Activated naive CD8-positive, alpha-beta T cell treated with anti-CD3 and anti-CD28 coated beads for 36 hours (primary cell): ENCODE data around the gene HINT3. TPM values are rescaled to one million over a fixed set of nuclear protein-coding genes. Genes with fewer than 3 reads are reported as not detected.
"Not testable (repeated sequence)": the region's sequence is repeated elsewhere in the genome, so short reads cannot be mapped to it uniquely, and the experiment has no call there.

ENCODE experiments used
- DNase-seq: peaks from one replicate; pipeline ENCODE4 v3.0.0; 2021
- H3K27ac Mint-ChIP-seq: one replicate; pipeline ENCODE4 v1.8.0; 2022; ENCODE audit warnings: mild to moderate bottlenecking, moderate library complexity, mixed read lengths
- H3K27me3 Mint-ChIP-seq: one replicate; pipeline ENCODE4 v1.8.0; 2022; ENCODE audit warnings: mild to moderate bottlenecking, mixed read lengths
- H3K36me3 Mint-ChIP-seq: one replicate; pipeline ENCODE4 v1.8.0; 2021; ENCODE audit warnings: mild to moderate bottlenecking, mixed read lengths
- H3K4me1 Mint-ChIP-seq: one replicate; pipeline ENCODE4 v1.8.0; 2021; ENCODE audit warnings: mixed read lengths
- H3K4me3 Mint-ChIP-seq: one replicate; pipeline ENCODE4 v1.8.0; 2022; ENCODE audit warnings: mild to moderate bottlenecking, moderate library complexity, mixed read lengths
- H3K9me3 Mint-ChIP-seq: one replicate; pipeline ENCODE4 v1.8.0; 2022; ENCODE audit warnings: mixed read lengths
- total RNA-seq, 2 experiments: library from RNA; stranded (reverse); gene quantifications; one replicate each; pipeline ENCODE4 v1.2.3, GENCODE V29; 2021

The HINT3 gene
- total RNA-seq, 2 experiments from 2014 or later = 9.3 to 9.5 TPM

DNA sequence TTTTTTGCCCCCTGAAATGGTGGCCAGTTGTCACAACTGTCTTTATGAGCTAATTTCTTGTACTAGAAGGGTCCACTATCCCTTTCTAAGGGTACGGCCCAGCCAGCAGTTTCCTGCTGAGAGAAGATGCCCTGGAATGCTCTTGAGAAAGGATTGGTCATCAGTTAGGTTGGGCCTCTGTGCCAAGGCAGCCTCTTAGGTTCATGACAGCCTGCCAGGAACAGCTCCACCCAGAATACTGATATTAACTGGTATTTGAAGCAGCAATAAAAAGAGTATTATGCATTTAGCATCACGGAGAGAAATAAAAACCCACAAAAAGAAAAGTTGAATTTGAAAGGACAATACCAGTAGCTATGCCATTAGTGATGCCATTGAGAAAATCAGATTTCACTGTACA lies 9.0 kb upstream of the HINT3 start:
- peaks cover 3% of the 10 kb centered on the region for H3K27me3 Mint-ChIP-seq
- no peak overlapping the region for H3K4me3 Mint-ChIP-seq
- H3K36me3 Mint-ChIP-seq = no peaks in the 10 kb centered on the region
- DNase-seq = no peak
- H3K9me3 Mint-ChIP-seq = no peaks in the 10 kb centered on the region
- H3K27ac Mint-ChIP-seq = no peak overlapping the region
- peaks cover 11% of the 10 kb centered on the region for H3K4me1 Mint-ChIP-seq

DNA sequence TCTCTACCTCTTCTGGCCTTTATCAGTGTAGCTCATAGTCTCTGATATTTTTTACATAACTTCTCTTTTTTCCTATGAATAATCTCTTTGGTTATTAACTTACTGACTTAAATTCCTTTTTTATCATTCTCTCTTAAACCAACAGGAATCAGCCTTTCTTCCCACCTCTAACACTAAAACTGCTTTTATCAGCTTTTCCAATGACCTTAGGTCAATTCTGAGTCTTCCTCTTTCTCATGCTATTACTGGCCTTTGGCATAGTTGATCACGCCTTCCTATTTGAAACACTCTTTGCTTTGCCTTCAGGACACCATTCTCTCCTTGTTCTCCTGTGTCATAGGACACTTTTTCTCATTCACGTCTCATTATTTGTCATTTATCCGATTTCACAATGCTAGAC lies 8.1 kb upstream of the HINT3 start:
- DNase-seq = no peak
- Mint-ChIP-seq H3K27me3 (peaks cover 3% of the 10 kb centered on the region), H3K27ac (no peak overlapping the region), H3K4me1 (peaks cover 11% of the 10 kb centered on the region), H3K9me3 (no peaks in the 10 kb centered on the region), H3K36me3 (no peaks in the 10 kb centered on the region), H3K4me3 (no peak overlapping the region)

DNA sequence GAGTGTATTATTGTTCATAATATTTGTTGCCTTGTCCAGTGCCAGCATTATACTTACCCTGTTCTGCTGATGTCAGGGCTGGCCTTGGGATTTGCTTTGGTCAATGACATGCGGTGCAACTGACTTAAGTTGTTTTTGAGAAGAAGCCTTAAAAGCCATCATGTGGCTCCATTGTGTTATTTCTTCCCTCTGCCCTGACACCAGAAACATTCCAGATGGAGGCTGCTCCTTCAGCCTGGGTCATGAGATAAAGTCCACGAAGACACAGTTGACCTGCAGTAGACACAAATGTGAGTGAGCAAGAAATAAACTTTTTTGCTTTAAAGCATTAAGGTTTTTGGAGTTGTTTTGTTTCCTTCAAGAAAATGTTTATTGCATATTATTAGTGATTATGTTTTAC lies 7.5 kb upstream of the HINT3 start:
- DNase-seq = no peak
- Mint-ChIP-seq H3K27ac (no peak overlapping the region), H3K9me3 (no peaks in the 10 kb centered on the region), H3K36me3 (no peaks in the 10 kb centered on the region), H3K4me1 (peaks cover 7% of the 10 kb centered on the region), H3K4me3 (no peak overlapping the region), H3K27me3 (peaks cover 3% of the 10 kb centered on the region)

- Mint-ChIP-seq H3K27ac (no peak overlapping the region), H3K36me3 (no peaks in the 10 kb centered on the region), H3K4me3 (no peak overlapping the region), H3K27me3 (peaks cover 7% of the 10 kb centered on the region), H3K4me1 (peaks cover 5% of the 10 kb centered on the region), H3K9me3 (no peaks in the 10 kb centered on the region)
- no peak for DNase-seq
These were observed 6.3 kb upstream of the HINT3 start for GRCh38 chr6:125950293-125950692.

DNA sequence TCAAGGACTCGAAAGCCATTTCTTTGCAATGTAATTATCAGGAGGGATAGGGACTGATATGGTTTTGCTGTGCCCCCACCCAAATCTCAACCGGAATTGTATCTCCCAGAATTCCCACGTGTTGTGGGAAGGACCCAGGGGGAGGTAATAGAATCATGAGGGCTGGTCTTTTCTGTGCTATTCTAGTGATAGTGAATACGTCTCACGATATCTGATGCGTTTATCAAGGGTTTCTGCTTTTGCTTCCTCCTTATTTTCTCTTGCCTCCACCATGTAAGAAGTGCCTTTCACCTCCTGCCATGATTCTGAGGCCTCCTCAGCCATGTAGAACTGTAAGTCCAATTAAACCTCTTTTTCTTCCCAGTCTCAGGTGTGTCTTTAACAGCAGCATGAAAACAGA lies 5.9 kb upstream of the HINT3 start:
- not testable (repeated sequence) for DNase-seq, H3K27ac Mint-ChIP-seq, H3K4me3 Mint-ChIP-seq, H3K4me1 Mint-ChIP-seq, H3K27me3 Mint-ChIP-seq, H3K36me3 Mint-ChIP-seq, H3K9me3 Mint-ChIP-seq

GRCh38 chr6:125951323-125951722 lies 5.2 kb upstream of the HINT3 start:
- H3K27ac Mint-ChIP-seq = no peak overlapping the region
- H3K4me1 Mint-ChIP-seq = peaks cover 6% of the 10 kb centered on the region
- H3K27me3 Mint-ChIP-seq = peaks cover 7% of the 10 kb centered on the region
- DNase-seq = no peak
- H3K4me3 Mint-ChIP-seq = no peak overlapping the region
- H3K9me3 Mint-ChIP-seq = no peaks in the 10 kb centered on the region
- no peaks in the 10 kb centered on the region for H3K36me3 Mint-ChIP-seq

DNA sequence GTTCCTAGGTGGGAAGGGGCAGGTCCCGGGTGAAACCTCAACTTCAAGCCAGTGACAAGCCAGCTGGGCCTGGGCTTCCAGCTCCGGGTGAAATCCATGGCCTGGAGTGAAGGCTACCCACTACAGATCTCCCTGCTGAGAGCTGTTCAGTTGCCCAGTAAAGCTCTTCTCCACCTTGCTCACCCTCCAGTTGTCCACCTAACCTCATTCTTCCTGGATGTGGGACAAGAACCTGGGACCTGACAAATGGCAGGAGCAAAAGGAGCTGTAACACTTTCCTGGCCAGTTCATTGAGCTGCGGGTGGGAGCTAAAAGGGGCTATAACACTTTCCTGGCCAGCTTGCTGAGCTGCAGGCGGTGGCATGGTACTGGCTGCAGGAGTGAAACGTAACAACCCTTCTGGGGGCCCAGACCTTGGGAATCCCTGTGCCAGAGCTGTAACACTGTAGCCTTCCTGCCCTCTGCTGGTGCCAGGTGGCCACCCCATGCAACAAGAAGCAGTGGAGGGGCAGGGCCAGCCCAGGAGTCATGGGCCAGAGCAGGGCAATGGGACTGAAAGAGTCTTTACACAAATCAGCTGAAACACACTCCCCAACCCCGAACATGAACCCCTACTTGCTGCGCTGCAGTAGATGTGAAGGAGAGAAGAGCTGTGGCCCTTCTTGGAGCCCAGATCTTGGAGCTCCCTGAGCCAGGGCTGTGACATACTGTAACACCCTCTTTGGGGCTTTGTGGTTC lies 3.6 kb upstream of the HINT3 start:
- Mint-ChIP-seq H3K4me1 (peaks cover 3% of the 10 kb centered on the region), H3K4me3 (no peak overlapping the region), H3K9me3 (no peaks in the 10 kb centered on the region), H3K36me3 (no peaks in the 10 kb centered on the region), H3K27ac (no peak overlapping the region), H3K27me3 (peaks cover 7% of the 10 kb centered on the region)
- peak; percentile 29 for DNase-seq

GRCh38 chr6:125953502-125953875 lies 3.1 kb upstream of the HINT3 start:
- H3K36me3 Mint-ChIP-seq = no peaks in the 10 kb centered on the region
- H3K27me3 Mint-ChIP-seq = peaks cover 7% of the 10 kb centered on the region
- peaks cover 3% of the 10 kb centered on the region for H3K4me1 Mint-ChIP-seq
- H3K27ac Mint-ChIP-seq = no peak overlapping the region
- DNase-seq = peak; percentile 7
- H3K4me3 Mint-ChIP-seq = no peak overlapping the region
- H3K9me3 Mint-ChIP-seq = no peaks in the 10 kb centered on the region

GRCh38 chr6:125954735-125955339 lies 1.7 kb upstream of the HINT3 start:
- no peak overlapping the region for H3K4me3 Mint-ChIP-seq
- no peak for DNase-seq
- H3K27me3 Mint-ChIP-seq = peaks cover 7% of the 10 kb centered on the region
- no peak overlapping the region for H3K27ac Mint-ChIP-seq
- no peaks in the 10 kb centered on the region for H3K9me3 Mint-ChIP-seq
- H3K36me3 Mint-ChIP-seq = no peaks in the 10 kb centered on the region
- peaks cover 3% of the 10 kb centered on the region for H3K4me1 Mint-ChIP-seq

- H3K9me3 Mint-ChIP-seq = no peaks in the 10 kb centered on the region
- H3K4me3 Mint-ChIP-seq = peak overlapping the region; percentile 53
- H3K36me3 Mint-ChIP-seq = no peaks in the 10 kb centered on the region
- DNase-seq = no peak
- H3K27me3 Mint-ChIP-seq = peaks cover 7% of the 10 kb centered on the region
- peaks cover 3% of the 10 kb centered on the region for H3K4me1 Mint-ChIP-seq
- peak overlapping the region; percentile 55 for H3K27ac Mint-ChIP-seq
These were observed 597 bp upstream of the HINT3 start for GRCh38 chr6:125955973-125956372.

DNA sequence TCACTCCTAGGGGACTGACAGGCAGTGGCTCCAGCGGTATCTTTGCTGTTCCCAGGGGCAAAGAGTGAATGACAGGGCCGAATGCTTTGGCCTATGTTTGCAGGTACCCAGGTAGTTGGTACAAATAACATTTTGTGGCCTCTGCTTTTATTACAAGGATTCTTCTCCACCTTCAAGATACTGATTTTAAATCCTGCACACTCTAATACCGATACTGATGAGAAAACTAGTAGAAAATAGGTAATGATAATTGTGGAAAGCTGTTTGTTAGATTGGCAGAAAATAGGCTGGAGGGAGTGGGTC lies 772 bp downstream of the HINT3 start:
- Mint-ChIP-seq H3K9me3 (no peaks in the 10 kb centered on the region), H3K36me3 (no peaks in the 10 kb centered on the region), H3K4me3 (no peak overlapping the region), H3K4me1 (peaks cover 7% of the 10 kb centered on the region), H3K27ac (no peak overlapping the region), H3K27me3 (peaks cover 3% of the 10 kb centered on the region)
- DNase-seq = no peak

DNA sequence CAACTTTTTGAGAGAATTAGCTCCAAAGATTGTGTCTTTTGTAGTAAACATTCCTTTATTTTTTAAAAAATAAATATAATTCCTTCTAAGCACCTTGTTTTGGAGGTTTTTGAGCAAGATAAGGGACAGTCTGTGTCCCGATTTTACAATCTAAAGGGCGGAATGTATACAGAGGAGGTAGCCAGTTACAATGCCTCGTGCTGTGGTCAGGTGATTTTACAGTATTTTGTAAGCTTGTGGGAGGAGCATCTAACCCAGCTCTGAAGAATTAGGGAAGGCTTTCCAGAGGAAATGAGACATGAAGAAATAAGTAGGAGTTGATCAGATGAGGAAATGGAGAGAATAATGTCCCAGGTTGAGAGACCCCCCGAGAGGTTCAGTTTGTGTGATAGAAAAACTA lies 1.3 kb downstream of the HINT3 start:
- Mint-ChIP-seq H3K27ac (no peak overlapping the region), H3K9me3 (no peaks in the 10 kb centered on the region), H3K4me3 (no peak overlapping the region), H3K27me3 (peaks cover 3% of the 10 kb centered on the region), H3K36me3 (no peaks in the 10 kb centered on the region), H3K4me1 (peaks cover 7% of the 10 kb centered on the region)
- no peak for DNase-seq

GRCh38 chr6:125959041-125959440 lies 2.5 kb downstream of the HINT3 start:
- Mint-ChIP-seq H3K4me3 (no peak overlapping the region), H3K9me3 (no peaks in the 10 kb centered on the region)

GRCh38 chr6:125961117-125961516 lies 4.5 kb downstream of the HINT3 start:
- no peak for DNase-seq
- Mint-ChIP-seq H3K36me3 (no peaks in the 10 kb centered on the region), H3K27ac (no peak overlapping the region), H3K27me3 (no peaks in the 10 kb centered on the region), H3K4me1 (peaks cover 20% of the 10 kb centered on the region), H3K4me3 (no peak overlapping the region), H3K9me3 (no peaks in the 10 kb centered on the region)

More at GRCh38 chr6:125959041-125959440, 2.5 kb downstream of the HINT3 start:
- peaks cover 16% of the 10 kb centered on the region for H3K4me1 Mint-ChIP-seq
- peaks cover 3% of the 10 kb centered on the region for H3K27me3 Mint-ChIP-seq
- H3K36me3 Mint-ChIP-seq = no peaks in the 10 kb centered on the region
- DNase-seq = no peak
- H3K27ac Mint-ChIP-seq = no peak overlapping the region

- Mint-ChIP-seq H3K4me1 (peaks cover 24% of the 10 kb centered on the region), H3K4me3 (no peak overlapping the region), H3K9me3 (no peaks in the 10 kb centered on the region), H3K36me3 (peaks cover 9% of the 10 kb centered on the region), H3K27me3 (no peaks in the 10 kb centered on the region), H3K27ac (no peak overlapping the region)
- no peak for DNase-seq
These were observed 6.4 kb downstream of the HINT3 start for GRCh38 chr6:125962900-125963497.

- Mint-ChIP-seq H3K4me1 (peaks cover 30% of the 10 kb centered on the region), H3K9me3 (no peaks in the 10 kb centered on the region), H3K4me3 (no peak overlapping the region), H3K36me3 (peaks cover 11% of the 10 kb centered on the region), H3K27me3 (no peaks in the 10 kb centered on the region), H3K27ac (no peak overlapping the region)
- DNase-seq = no peak
These were observed 7.2 kb downstream of the HINT3 start for GRCh38 chr6:125963817-125964216.
